H9 (cell line): Measurements from ENCODE around the gene DUSP16. TPM values are rescaled to one million over a fixed set of nuclear protein-coding genes. Genes with fewer than 3 reads are reported as not detected.

Source experiments
- DNase-seq: peaks from one replicate; pipeline ENCODE4 v3.0.0-alpha.2; 2017
- H2AFZ ChIP-seq: one replicate; pipeline ENCODE4 v1.6.1; 2013; ENCODE audit warnings: mild to moderate bottlenecking, low read length, control low read depth, moderate library complexity
- H2AK5ac ChIP-seq: 2 replicates; pipeline ENCODE4 v1.6.1; 2013; ENCODE audit warnings: low read length, control low read depth, mixed read lengths; ENCODE audit not compliant: insufficient read length
- H2BK120ac ChIP-seq: one replicate; pipeline ENCODE4 v1.6.1; 2013; ENCODE audit warnings: low read depth, mild to moderate bottlenecking, low read length, control low read depth, inconsistent platforms; ENCODE audit not compliant: poor library complexity, severe bottlenecking
- H2BK12ac ChIP-seq: 2 replicates; pipeline ENCODE4 v1.6.1; 2013; ENCODE audit warnings: low read length, control low read depth, mixed read lengths, low read depth; ENCODE audit not compliant: insufficient read length
- H2BK15ac ChIP-seq: 2 replicates; pipeline ENCODE4 v1.6.1; 2013; ENCODE audit warnings: low read depth, low read length, control low read depth
- H2BK20ac ChIP-seq: one replicate; pipeline ENCODE4 v1.6.1; 2013; ENCODE audit warnings: low read depth, mild to moderate bottlenecking, low read length, control low read depth, inconsistent platforms; ENCODE audit not compliant: poor library complexity, severe bottlenecking
- H2BK5ac ChIP-seq: 2 replicates; pipeline ENCODE4 v1.6.1; 2013; ENCODE audit warnings: low read length, control low read depth, mixed read lengths; ENCODE audit not compliant: insufficient read length
- H3K14ac ChIP-seq: 2 replicates; pipeline ENCODE4 v1.6.1; 2013; ENCODE audit warnings: low read length, control low read depth; ENCODE audit not compliant: insufficient read depth
- H3K18ac ChIP-seq: 2 replicates; pipeline ENCODE4 v1.6.1; 2013; ENCODE audit warnings: low read depth, mild to moderate bottlenecking, mixed read lengths, low read length, control low read depth; ENCODE audit not compliant: insufficient read length
- H3K23ac ChIP-seq: 2 replicates; pipeline ENCODE4 v1.6.1; 2013; ENCODE audit warnings: low read length, control low read depth, mixed read lengths, low read depth; ENCODE audit not compliant: insufficient read length
- H3K23me2 ChIP-seq: 2 replicates; pipeline ENCODE4 v1.6.1; 2013; ENCODE audit warnings: low read depth, mild to moderate bottlenecking, mixed read lengths, low read length, control low read depth; ENCODE audit not compliant: insufficient read length, poor library complexity, severe bottlenecking
- H3K27ac ChIP-seq: 2 replicates; pipeline ENCODE4 v1.5.1; 2013; ENCODE audit warnings: low read length, control low read depth, mixed read lengths, low read depth; ENCODE audit not compliant: insufficient read length
- H3K27me3 ChIP-seq: 2 replicates; pipeline ENCODE4 v1.6.1; 2013; ENCODE audit warnings: low read length, control low read depth, inconsistent platforms; ENCODE audit not compliant: insufficient read depth
- H3K4ac ChIP-seq: 2 replicates; pipeline ENCODE4 v1.6.1; 2013; ENCODE audit warnings: low read depth, mild to moderate bottlenecking, control low read depth, inconsistent platforms, low read length, moderate library complexity
- H3K4me1 ChIP-seq: 2 replicates; pipeline ENCODE4 v1.6.1; 2013; ENCODE audit warnings: low read length, control low read depth, inconsistent platforms; ENCODE audit not compliant: insufficient read depth
- H3K4me2 ChIP-seq: 2 replicates; pipeline ENCODE4 v1.6.1; 2013; ENCODE audit warnings: low read length, control low read depth, mixed read lengths; ENCODE audit not compliant: insufficient read length, insufficient read depth
- H3K56ac ChIP-seq: 2 replicates; pipeline ENCODE4 v1.6.1; 2013; ENCODE audit warnings: low read depth, mild to moderate bottlenecking, mixed read lengths, low read length, control low read depth; ENCODE audit not compliant: insufficient read length
- H3K79me1 ChIP-seq: 2 replicates; pipeline ENCODE4 v1.6.1; 2013; ENCODE audit warnings: low read depth, mild to moderate bottlenecking, moderate library complexity, low read length, control low read depth, inconsistent platforms; ENCODE audit not compliant: insufficient read depth, poor library complexity, severe bottlenecking
- H3K79me2 ChIP-seq: 2 replicates; pipeline ENCODE4 v1.6.1; 2013; ENCODE audit warnings: low read length, control low read depth, inconsistent platforms; ENCODE audit not compliant: insufficient read depth
- H3K9ac ChIP-seq: 2 replicates; pipeline ENCODE4 v1.6.1; 2013; ENCODE audit warnings: low read length, control low read depth, mixed read lengths; ENCODE audit not compliant: insufficient read length; ENCODE audit errors: extremely low read depth
- H3K9me3 ChIP-seq: one replicate; pipeline ENCODE4 v1.6.1; 2013; ENCODE audit warnings: low read depth, low read length, inconsistent platforms; ENCODE audit not compliant: control insufficient read depth
- H3T11ph ChIP-seq: one replicate; pipeline ENCODE4 v1.6.1; 2013; ENCODE audit warnings: mild to moderate bottlenecking, low read length, control low read depth, inconsistent platforms
- H4K20me1 ChIP-seq: one replicate; pipeline ENCODE4 v1.6.1; 2013; ENCODE audit not compliant: control insufficient read depth, insufficient read length, insufficient read depth
- H4K5ac ChIP-seq: 2 replicates; pipeline ENCODE4 v1.6.1; 2013; ENCODE audit warnings: low read depth, mild to moderate bottlenecking, mixed read lengths, low read length, control low read depth; ENCODE audit not compliant: insufficient read length
- H4K8ac ChIP-seq: replicated peaks from 2 replicates; pipeline ENCODE4 v1.6.1; 2013; ENCODE audit warnings: low read length, control low read depth, mixed read lengths, low read depth; ENCODE audit not compliant: insufficient read length
- H4K91ac ChIP-seq: 2 replicates; pipeline ENCODE4 v1.6.1; 2013; ENCODE audit warnings: low read depth, mild to moderate bottlenecking, moderate library complexity, mixed read lengths, low read length, control low read depth; ENCODE audit not compliant: insufficient read length
- H3K27ac Mint-ChIP-seq, 3 experiments: 2 replicates in 2 of 3; 3 replicates in 1 of 3; pipeline ENCODE4 v1.8.0; 2020 to 2021; ENCODE audit warnings: mixed read lengths in 3 of 3, mild to moderate bottlenecking in 1 of 3, moderate library complexity in 1 of 3
- H3K27me3 Mint-ChIP-seq: 2 replicates; pipeline ENCODE4 v1.8.0; 2021; ENCODE audit warnings: low read depth, mild to moderate bottlenecking, moderate library complexity, mixed read lengths
- H3K36me3 Mint-ChIP-seq, 3 experiments: 2 replicates in 2 of 3; 3 replicates in 1 of 3; pipeline ENCODE4 v1.8.0; 2020 to 2021; ENCODE audit warnings: low read depth in 3 of 3, mixed read lengths in 3 of 3; ENCODE audit not compliant: insufficient read depth in 1 of 3
- H3K4me1 Mint-ChIP-seq, 2 experiments: 2 replicates each; pipeline ENCODE4 v1.8.0; 2020; ENCODE audit warnings: mixed read lengths in 2 of 2
- H3K4me3 Mint-ChIP-seq, 2 experiments: 2 replicates in 1 of 2; 3 replicates in 1 of 2; pipeline ENCODE4 v1.8.0; 2020 to 2021; ENCODE audit warnings: mild to moderate bottlenecking in 2 of 2, mixed read lengths in 2 of 2, moderate library complexity in 1 of 2
- H3K9me3 Mint-ChIP-seq, 2 experiments: 2 replicates in 1 of 2; 3 replicates in 1 of 2; pipeline ENCODE4 v1.8.0; 2020; ENCODE audit warnings: mild to moderate bottlenecking in 2 of 2, mixed read lengths in 2 of 2, moderate library complexity in 1 of 2
- CTCF ChIP-seq: fragments of 200-600 bp; sonication (generic); conservative IDR thresholded peaks from 3 replicates; pipeline ENCODE4 v1.8.0; 2021; ENCODE audit warnings: antibody characterized with exemption, mild to moderate bottlenecking
- WGBS: extraction: QIAGEN DNeasy Blood & Tissue Kit; methylation state at CpG from one replicate; pipeline ENCODE4 v1.1.7; 2013; ENCODE audit warnings: missing lambda C conversion rate, low lambda C conversion rate, mixed read lengths; ENCODE audit not compliant: insufficient read length; ENCODE audit errors: extremely low coverage; 5-methylcytosine and 5-hydroxymethylcytosine counted together
- total RNA-seq: library from RNA; stranded (reverse); gene quantifications from 2 replicates; pipeline ENCODE4 v1.2.1, GENCODE V29; 2021

The DUSP16 gene
- total RNA-seq, 1 experiment from 2014 or later: 64.0 TPM

DNA sequence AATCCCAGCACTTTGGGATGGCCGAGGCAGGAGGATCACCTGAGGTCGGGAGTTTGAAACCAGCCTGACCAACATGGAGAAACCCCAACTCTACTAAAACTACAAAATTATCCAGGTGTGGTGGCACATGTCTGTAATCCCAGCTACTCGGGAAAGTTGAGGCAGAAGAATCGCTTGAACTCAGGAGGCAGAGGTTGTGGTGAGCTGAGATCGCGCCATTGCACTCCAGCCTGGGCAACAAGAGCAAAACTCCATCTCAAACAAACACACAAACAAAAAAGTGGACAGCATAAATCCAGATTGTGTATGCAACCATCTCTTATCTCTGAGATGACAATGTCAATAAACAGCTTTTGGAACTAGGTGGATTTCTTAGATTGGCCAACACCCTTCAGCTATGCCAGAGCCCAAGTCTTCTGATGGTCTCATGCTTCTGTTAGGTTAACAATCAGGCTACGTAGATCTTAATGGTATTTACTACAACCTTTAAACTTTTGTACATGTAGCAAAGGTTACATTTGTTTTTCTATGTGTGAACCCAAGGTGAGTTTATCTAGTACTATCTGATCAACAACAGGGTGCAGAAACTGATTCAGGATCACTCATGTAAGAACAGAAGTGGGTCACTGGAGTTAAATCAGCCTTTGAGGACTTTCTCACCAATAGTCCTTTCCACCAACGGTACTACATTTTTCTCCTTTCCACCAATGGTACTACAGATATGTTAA, 73.7 kb downstream of the DUSP16 start:
- Histone ChIP-seq H2BK120ac (no peak overlapping the region), H3K79me2 (peaks cover 2% of the 10 kb centered on the region; the same call in 1 of the 2 replicates), H4K20me1 (no peaks in the 10 kb centered on the region), H3K9me3 (no peaks in the 10 kb centered on the region), H3K56ac (no peak overlapping the region), H3K79me1 (peaks cover 2% of the 10 kb centered on the region), H3K27ac (no peak overlapping the region), H3K4ac (no peak overlapping the region), H3K23ac (no peak overlapping the region), H2BK15ac (no peak overlapping the region), H4K91ac (no peak overlapping the region), H2BK20ac (no peak overlapping the region), H4K5ac (no peak overlapping the region), H3K14ac (no peak overlapping the region), H3K9ac (no peak overlapping the region), H2BK12ac (no peak overlapping the region), H3K4me2 (no peak overlapping the region), H3T11ph (no peak overlapping the region), H3K23me2 (no peaks in the 10 kb centered on the region), H2AK5ac (no peak overlapping the region), H2AFZ (no peak overlapping the region), H2BK5ac (no peak overlapping the region), H3K4me1 (no peaks in the 10 kb centered on the region), H4K8ac (no peak overlapping the region), H3K27me3 (no peaks in the 10 kb centered on the region), H3K18ac (no peak overlapping the region)
- Mint-ChIP-seq H3K27me3 (no peaks in the 10 kb centered on the region), H3K9me3 (no peaks in the 10 kb centered on the region), H3K4me1 (peaks cover 4% of the 10 kb centered on the region in 2 experiments; a peak in 3 of 4 replicates), H3K4me3 (no peak overlapping the region), H3K36me3 (peaks cover 8 to 37% (median 17%) of the 10 kb centered on the region in 3 experiments; a peak in 6 of 7 replicates), H3K27ac (no peak overlapping the region)
- no CpG with 5 or more reads among the region's 8 CpGs for WGBS
- DNase-seq: no peak
- no peak for TF ChIP-seq CTCF
